HS-27A (cell line): ENCODE data around the gene GABPB2.

Source experiments
- DNase-seq: peaks from one replicate; pipeline ENCODE4 v3.0.0-alpha.2; 2012; ENCODE audit warnings: low read depth, missing footprints

Gene GABPB2

DNA sequence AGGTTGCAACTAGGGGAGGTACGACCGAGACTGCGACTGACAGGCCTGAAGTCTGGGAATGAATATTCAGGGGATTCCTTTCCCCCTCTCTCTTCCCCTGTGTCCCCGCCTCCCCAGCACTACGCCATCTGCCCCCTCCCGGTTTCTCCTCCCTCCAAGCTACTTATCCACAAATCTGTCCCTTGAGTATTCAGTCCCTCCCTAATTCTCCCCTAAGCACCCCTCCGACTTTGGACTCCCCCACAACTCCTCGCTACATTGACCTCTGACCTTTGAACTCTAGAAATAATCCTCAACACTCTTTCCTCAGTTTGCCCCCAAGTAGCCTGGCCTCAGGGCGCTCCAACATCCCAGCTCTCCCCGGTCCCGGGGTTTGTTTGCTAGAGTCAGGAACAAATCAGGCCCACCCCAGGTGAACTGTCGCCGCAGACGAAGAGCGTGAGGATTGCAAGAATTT lies 94.7 kb downstream of the GABPB2 start:
- DNase-seq, result no peak

DNA sequence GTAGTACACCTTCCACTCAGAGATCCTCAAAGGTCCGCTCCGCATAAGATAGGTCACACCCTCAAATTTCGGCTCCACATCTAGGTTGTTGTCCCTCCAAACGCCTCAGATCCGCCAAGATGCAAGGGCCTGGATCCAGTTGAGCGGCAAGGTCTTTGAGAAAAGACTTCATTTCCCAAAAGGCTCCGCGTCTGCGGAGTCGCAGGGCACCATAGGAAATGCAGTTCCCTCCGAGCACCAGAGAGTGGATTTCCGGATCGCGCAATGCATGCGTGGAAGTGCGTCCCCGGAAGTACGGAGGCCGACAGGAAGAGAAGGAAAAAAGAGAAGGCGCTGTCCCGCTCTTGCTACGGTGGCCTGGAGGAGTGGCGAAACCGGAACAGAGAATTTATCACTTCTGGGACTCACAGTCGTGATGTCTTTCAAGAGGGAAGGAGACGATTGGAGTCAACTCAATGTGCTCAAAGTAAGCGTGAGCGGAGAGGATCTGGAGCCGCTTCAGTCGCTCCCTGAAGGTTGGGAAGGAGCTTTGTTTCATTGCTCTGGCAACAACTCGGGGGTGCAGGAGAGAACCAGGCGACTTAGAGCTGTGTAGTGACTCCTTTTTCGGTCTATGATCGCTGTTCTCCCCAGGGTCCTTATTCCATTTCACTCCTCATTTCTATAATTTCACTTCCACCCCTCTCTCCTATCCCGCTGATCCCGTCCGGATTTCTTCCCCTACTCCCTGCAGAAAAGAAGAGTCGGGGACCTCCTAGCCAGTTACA lies 95.4 kb downstream of the GABPB2 start, which contains the start of the genes LYSMD1 and SCNM1:
Gene LYSMD1, minus strand, starts transcription at position 165 of the 767 bp plus-strand sequence. CDS start 644 bp downstream, outside the sequence.
Gene SCNM1, plus strand, starts transcription at position 407 of the 767 bp plus-strand sequence. Its CDS starts 9 bp downstream, at position 416.
- DNase-seq, result peak; percentile 92

DNA sequence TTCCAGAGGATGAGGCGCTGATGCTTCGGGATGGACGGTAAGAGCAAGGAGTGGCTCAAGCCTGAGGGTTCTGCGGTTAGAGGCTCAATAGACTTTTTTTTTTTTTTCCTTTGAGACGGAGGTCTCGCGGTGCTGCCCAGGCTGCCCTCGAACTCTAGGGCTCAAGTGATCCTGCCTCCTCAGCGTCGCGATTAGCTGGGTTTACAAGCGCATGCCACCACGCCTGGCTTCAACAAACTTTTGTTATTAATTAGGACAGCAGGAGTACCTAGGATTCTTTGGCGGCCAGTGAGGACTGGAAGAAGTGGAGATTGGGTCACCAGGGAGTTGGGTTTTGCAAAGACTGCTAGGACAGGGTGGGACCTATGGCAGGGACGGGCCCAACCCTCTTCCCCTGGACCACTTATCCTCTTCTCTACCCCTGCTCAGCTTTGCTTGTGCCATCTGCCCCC lies 96.0 kb downstream of the GABPB2 start:
- peak; percentile 36 for DNase-seq

DNA sequence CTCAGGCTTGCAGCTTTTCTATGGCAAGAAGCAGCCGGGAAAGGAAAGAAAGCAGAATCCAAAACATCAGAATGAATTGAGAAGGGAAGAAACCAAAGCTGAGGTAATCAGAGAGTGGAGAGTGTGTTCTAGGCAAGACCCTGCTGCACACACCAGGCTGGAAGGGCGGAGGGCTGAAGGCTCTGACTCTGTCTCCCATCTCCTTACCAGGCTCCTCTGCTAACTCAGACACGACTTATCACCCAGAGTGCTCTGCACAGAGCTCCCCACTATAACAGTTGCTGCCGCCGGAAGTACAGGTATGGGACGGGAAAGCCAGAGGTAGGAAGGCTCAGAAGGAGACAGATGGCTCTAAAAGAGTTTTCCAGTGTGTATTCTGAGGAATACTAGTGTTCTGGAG lies 96.6 kb downstream of the GABPB2 start:
- no peak for DNase-seq

DNA sequence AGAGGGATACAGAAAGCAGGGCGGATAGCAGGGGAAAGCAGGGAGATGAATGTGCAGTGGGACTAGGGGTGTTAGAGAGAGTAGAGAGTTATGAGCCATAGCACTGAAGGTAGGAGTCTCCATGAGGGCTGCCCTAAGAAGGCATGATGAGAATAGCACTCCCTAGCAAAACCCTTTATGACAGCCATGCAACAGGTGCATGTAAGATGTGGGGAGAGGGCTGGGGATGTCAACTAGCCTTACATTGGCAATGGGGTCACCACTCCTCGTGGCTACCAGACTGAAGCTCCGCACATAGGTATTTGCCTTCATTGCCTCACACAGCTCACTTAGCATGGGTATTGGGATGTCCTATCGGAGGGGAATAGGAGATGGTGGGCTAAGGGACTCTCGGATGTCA lies 100.6 kb downstream of the GABPB2 start:
- DNase-seq, result no peak
